ENCODE measurements around the gene EDRF1.

The EDRF1 gene

GRCh38 chr10:125783408-125783807 lies 63.9 kb downstream of the EDRF1 start:
- DNase-seq (ENCODE audit: low read depth, low spot score), result no peak
- Histone ChIP-seq H3K4me1 (ENCODE audit: control insufficient read depth, insufficient read depth, low read length) (no peaks in the 10 kb centered on the region), H3K27me3 (ENCODE audit: control insufficient read depth, insufficient read depth, low read length) (no peaks in the 10 kb centered on the region), H3K36me3 (ENCODE audit: control insufficient read depth, insufficient read depth, low read length) (no peaks in the 10 kb centered on the region; the same call in 1 of the 2 replicates), H3K4me3 (ENCODE audit: low read length) (no peak overlapping the region), H3K9me3 (ENCODE audit: control insufficient read depth, insufficient read depth, low read length) (no peaks in the 10 kb centered on the region), H3K27ac (ENCODE audit: low read length) (no peak overlapping the region)
- WGBS (ENCODE audit: insufficient coverage, insufficient read length), result no CpG with 5 or more reads among the region's 7 CpGs

GRCh38 chr10:125783957-125784356 lies 64.4 kb downstream of the EDRF1 start:
- H3K9me3 ChIP-seq (ENCODE audit: control insufficient read depth, insufficient read depth, low read length), result no peaks in the 10 kb centered on the region
- no peaks in the 10 kb centered on the region; the same call in 1 of the 2 replicates for H3K36me3 ChIP-seq (ENCODE audit: control insufficient read depth, insufficient read depth, low read length)
- no peaks in the 10 kb centered on the region for H3K27me3 ChIP-seq (ENCODE audit: control insufficient read depth, insufficient read depth, low read length)
- no peak overlapping the region for H3K4me3 ChIP-seq (ENCODE audit: low read length)
- no CpG with 5 or more reads among the region's 6 CpGs for WGBS (ENCODE audit: insufficient coverage, insufficient read length)
- no peak overlapping the region for H3K27ac ChIP-seq (ENCODE audit: low read length)
- no peaks in the 10 kb centered on the region for H3K4me1 ChIP-seq (ENCODE audit: control insufficient read depth, insufficient read depth, low read length)
- no peak for DNase-seq (ENCODE audit: low read depth, low spot score)

GRCh38 chr10:125785791-125786190 lies 66.3 kb downstream of the EDRF1 start:
- WGBS (ENCODE audit: insufficient coverage, insufficient read length), result no CpG with 5 or more reads among the region's 9 CpGs
- H3K27ac ChIP-seq (ENCODE audit: low read length), result no peak overlapping the region
- DNase-seq (ENCODE audit: low read depth, low spot score), result no peak
- H3K36me3 ChIP-seq (ENCODE audit: control insufficient read depth, insufficient read depth, low read length), result no peaks in the 10 kb centered on the region; the same call in 1 of the 2 replicates
- H3K9me3 ChIP-seq (ENCODE audit: control insufficient read depth, insufficient read depth, low read length), result no peaks in the 10 kb centered on the region
- H3K4me3 ChIP-seq (ENCODE audit: low read length), result no peak overlapping the region
- H3K27me3 ChIP-seq (ENCODE audit: control insufficient read depth, insufficient read depth, low read length), result no peaks in the 10 kb centered on the region
- H3K4me1 ChIP-seq (ENCODE audit: control insufficient read depth, insufficient read depth, low read length), result no peaks in the 10 kb centered on the region

GRCh38 chr10:125788156-125789034 lies 68.9 kb downstream of the EDRF1 start:
- Histone ChIP-seq H3K36me3 (ENCODE audit: control insufficient read depth, insufficient read depth, low read length) (peaks cover 4% of the 10 kb centered on the region; the same call in 1 of the 2 replicates), H3K27ac (ENCODE audit: low read length) (no peak overlapping the region), H3K27me3 (ENCODE audit: control insufficient read depth, insufficient read depth, low read length) (no peaks in the 10 kb centered on the region), H3K4me3 (ENCODE audit: low read length) (no peak overlapping the region), H3K4me1 (ENCODE audit: control insufficient read depth, insufficient read depth, low read length) (no peaks in the 10 kb centered on the region), H3K9me3 (ENCODE audit: control insufficient read depth, insufficient read depth, low read length) (no peaks in the 10 kb centered on the region)
- WGBS (ENCODE audit: insufficient coverage, insufficient read length), result no CpG with 5 or more reads among the region's 17 CpGs
- DNase-seq (ENCODE audit: low read depth, low spot score), result no peak

DNA sequence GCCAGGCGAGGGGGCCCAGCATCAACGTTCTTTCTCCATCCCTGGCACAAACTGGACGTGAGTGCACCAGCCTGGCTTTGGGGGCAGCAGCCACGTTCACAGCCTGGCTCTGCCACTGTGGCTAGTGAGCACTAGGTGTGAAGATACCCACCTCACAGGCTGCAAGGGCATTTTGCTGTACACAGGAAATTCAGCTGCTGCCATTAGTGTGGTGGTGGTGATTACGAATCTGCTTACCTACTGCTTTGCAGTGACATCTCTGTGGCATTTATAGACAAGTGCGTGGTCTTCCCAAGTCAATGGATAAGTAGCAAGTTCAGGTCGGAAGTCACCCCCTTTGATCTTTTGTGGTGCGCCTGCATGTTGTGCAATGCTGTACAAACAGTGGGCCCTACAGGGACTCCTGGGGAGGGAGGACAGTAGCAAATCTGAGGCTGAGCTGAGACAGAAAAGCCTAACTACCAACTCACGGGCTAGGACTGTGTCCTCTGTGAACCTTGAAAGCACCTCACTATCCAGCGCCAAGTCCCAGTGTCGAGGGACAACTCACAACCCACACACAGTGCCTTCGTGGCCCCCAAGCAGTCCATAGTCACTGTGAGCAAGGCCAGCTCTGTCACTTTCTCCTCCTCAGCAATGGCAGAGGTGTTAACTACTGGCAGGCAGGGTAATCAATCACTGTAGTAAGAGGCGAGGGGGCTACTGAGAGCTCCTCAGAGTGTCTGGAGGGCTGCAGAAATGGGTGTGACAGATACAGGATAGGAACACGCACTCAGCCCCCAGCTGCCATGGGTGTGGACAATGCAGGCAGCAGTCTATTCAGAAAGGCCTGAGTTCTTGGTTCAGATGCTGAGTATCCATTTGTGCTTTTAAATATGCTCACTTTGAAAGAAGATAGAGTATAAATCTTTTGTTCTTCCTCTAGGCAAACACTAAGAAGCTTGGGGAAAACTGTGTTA lies 73.1 kb downstream of the EDRF1 start:
- DNase-seq (ENCODE audit: low read depth, low spot score), result no peak
- no peaks in the 10 kb centered on the region for H3K4me1 ChIP-seq (ENCODE audit: control insufficient read depth, insufficient read depth, low read length)
- no CpG with 5 or more reads among the region's 14 CpGs for WGBS (ENCODE audit: insufficient coverage, insufficient read length)
- H3K27ac ChIP-seq (ENCODE audit: low read length), result no peak overlapping the region
- no peaks in the 10 kb centered on the region for H3K9me3 ChIP-seq (ENCODE audit: control insufficient read depth, insufficient read depth, low read length)
- no peak overlapping the region for H3K4me3 ChIP-seq (ENCODE audit: low read length)
- H3K27me3 ChIP-seq (ENCODE audit: control insufficient read depth, insufficient read depth, low read length), result no peaks in the 10 kb centered on the region
- H3K36me3 ChIP-seq (ENCODE audit: control insufficient read depth, insufficient read depth, low read length), result peaks cover 4% of the 10 kb centered on the region; the same call in 1 of the 2 replicates

GRCh38 chr10:125795128-125795527 lies 75.6 kb downstream of the EDRF1 start:
- Histone ChIP-seq H3K4me3 (ENCODE audit: low read length) (no peak overlapping the region), H3K27me3 (ENCODE audit: control insufficient read depth, insufficient read depth, low read length) (no peaks in the 10 kb centered on the region), H3K4me1 (ENCODE audit: control insufficient read depth, insufficient read depth, low read length) (no peaks in the 10 kb centered on the region), H3K9me3 (ENCODE audit: control insufficient read depth, insufficient read depth, low read length) (no peaks in the 10 kb centered on the region), H3K36me3 (ENCODE audit: control insufficient read depth, insufficient read depth, low read length) (peaks cover 4% of the 10 kb centered on the region; the same call in 1 of the 2 replicates), H3K27ac (ENCODE audit: low read length) (no peak overlapping the region)
- no peak for DNase-seq (ENCODE audit: low read depth, low spot score)
- WGBS (ENCODE audit: insufficient coverage, insufficient read length), result no CpG with 5 or more reads among the region's 2 CpGs

GRCh38 chr10:125795637-125796190 lies 76.2 kb downstream of the EDRF1 start:
- WGBS (ENCODE audit: insufficient coverage, insufficient read length), result 100% methylated on average over 1 of the region's 8 CpGs

GRCh38 chr10:125797424-125797823 lies 77.9 kb downstream of the EDRF1 start:
- H3K4me1 ChIP-seq (ENCODE audit: control insufficient read depth, insufficient read depth, low read length), result no peaks in the 10 kb centered on the region
- no peak for DNase-seq (ENCODE audit: low read depth, low spot score)
- no peaks in the 10 kb centered on the region for H3K27me3 ChIP-seq (ENCODE audit: control insufficient read depth, insufficient read depth, low read length)
- no peak overlapping the region for H3K27ac ChIP-seq (ENCODE audit: low read length)
- H3K36me3 ChIP-seq (ENCODE audit: control insufficient read depth, insufficient read depth, low read length), result peaks cover 4% of the 10 kb centered on the region; the same call in 1 of the 2 replicates
- H3K4me3 ChIP-seq (ENCODE audit: low read length), result no peak overlapping the region
- no CpG with 5 or more reads among the region's 8 CpGs for WGBS (ENCODE audit: insufficient coverage, insufficient read length)
- H3K9me3 ChIP-seq (ENCODE audit: control insufficient read depth, insufficient read depth, low read length), result no peaks in the 10 kb centered on the region

More at GRCh38 chr10:125795637-125796190, 76.2 kb downstream of the EDRF1 start:
- DNase-seq (ENCODE audit: low read depth, low spot score), result no peak
- Histone ChIP-seq H3K27ac (ENCODE audit: low read length) (no peak overlapping the region), H3K4me3 (ENCODE audit: low read length) (no peak overlapping the region), H3K4me1 (ENCODE audit: control insufficient read depth, insufficient read depth, low read length) (no peaks in the 10 kb centered on the region), H3K9me3 (ENCODE audit: control insufficient read depth, insufficient read depth, low read length) (no peaks in the 10 kb centered on the region), H3K27me3 (ENCODE audit: control insufficient read depth, insufficient read depth, low read length) (no peaks in the 10 kb centered on the region), H3K36me3 (ENCODE audit: control insufficient read depth, insufficient read depth, low read length) (peaks cover 4% of the 10 kb centered on the region; the same call in 1 of the 2 replicates)

GRCh38 chr10:125797994-125798662 lies 78.6 kb downstream of the EDRF1 start:
- Histone ChIP-seq H3K4me3 (ENCODE audit: low read length) (no peak overlapping the region; the same call in 1 of the 2 replicates), H3K27me3 (ENCODE audit: control insufficient read depth, insufficient read depth, low read length) (no peaks in the 10 kb centered on the region), H3K9me3 (ENCODE audit: control insufficient read depth, insufficient read depth, low read length) (no peaks in the 10 kb centered on the region), H3K36me3 (ENCODE audit: control insufficient read depth, insufficient read depth, low read length) (no peaks in the 10 kb centered on the region; the same call in 1 of the 2 replicates), H3K4me1 (ENCODE audit: control insufficient read depth, insufficient read depth, low read length) (no peaks in the 10 kb centered on the region), H3K27ac (ENCODE audit: low read length) (no peak overlapping the region)
- no peak for DNase-seq (ENCODE audit: low read depth, low spot score)
- no CpG with 5 or more reads among the region's 5 CpGs for WGBS (ENCODE audit: insufficient coverage, insufficient read length)

Measured in iPS DF 6.9 (cell line).